ENCODE data around the gene CR1. TPM values are rescaled to one million over a fixed set of nuclear protein-coding genes. Genes with fewer than 3 reads are reported as not detected.
"Not testable (repeated sequence)": the region's sequence is repeated elsewhere in the genome, so short reads cannot be mapped to it uniquely, and the experiment has no call there.

The CR1 gene
- total RNA-seq, 2 experiments from 2014 or later: 0.14 to 0.18 TPM

- H3K9me3 Mint-ChIP-seq: no peaks in the 10 kb centered on the region
- no peaks in the 10 kb centered on the region for H3K36me3 Mint-ChIP-seq (ENCODE audit: low read depth)
- ATAC-seq: peak; percentile 39
Observed at GRCh38 chr1:207578796-207579435, 83.0 kb downstream of the CR1 start.

GRCh38 chr1:207579436-207579799, 83.5 kb downstream of the CR1 start:
- no peak overlapping the region for H3K27ac Mint-ChIP-seq
- peak; percentile 61 for TF ChIP-seq CTCF (IDR thresholded peaks at IDR 0.05)
- peak; percentile 85 for ATAC-seq
- H3K27me3 Mint-ChIP-seq: no peaks in the 10 kb centered on the region
- intact Hi-C loops (cut with micrococcal nuclease): no loop called here
- H3K36me3 Mint-ChIP-seq (ENCODE audit: low read depth): no peaks in the 10 kb centered on the region
- CTCF ChIA-PET: interaction anchor here (0.7 to 3.5 kb wide), 11 partner anchors 24 to 218 kb away, joined by 3 to 16 read pairs (median 5); no protein-coding TSS in a partner anchor
- POLR2A ChIA-PET: no interaction called here
- peaks cover 5% of the 10 kb centered on the region for H3K4me1 Mint-ChIP-seq (ENCODE audit: low read depth)
- H3K9me3 Mint-ChIP-seq: no peaks in the 10 kb centered on the region
- H3K4me3 Mint-ChIP-seq: no peak overlapping the region
- peak; percentile 67 for DNase-seq

More at GRCh38 chr1:207578796-207579435, 83.0 kb downstream of the CR1 start:
- H3K27me3 Mint-ChIP-seq: no peaks in the 10 kb centered on the region
- no peak for TF ChIP-seq CTCF (IDR thresholded peaks at IDR 0.05)
- CTCF ChIA-PET: interaction anchor here (0.7 to 3.5 kb wide), 12 partner anchors 25 to 297 kb away, joined by 3 to 16 read pairs (median 4); no protein-coding TSS in a partner anchor
- peaks cover 5% of the 10 kb centered on the region for H3K4me1 Mint-ChIP-seq (ENCODE audit: low read depth)
- no peak overlapping the region for H3K27ac Mint-ChIP-seq
- no peak overlapping the region for H3K4me3 Mint-ChIP-seq
- POLR2A ChIA-PET: interaction anchor here (0.6 kb wide), 1 partner anchor 537 kb away, joined by 3 read pairs; no protein-coding TSS in a partner anchor
- intact Hi-C loops (cut with micrococcal nuclease): no loop called here
- DNase-seq: no peak

- intact Hi-C loops (cut with micrococcal nuclease): no loop called here
- TF ChIP-seq CTCF (IDR thresholded peaks at IDR 0.05): no peak
- H3K9me3 Mint-ChIP-seq: no peaks in the 10 kb centered on the region
- no peak overlapping the region for H3K4me3 Mint-ChIP-seq
- CTCF ChIA-PET: interaction anchor here (1.8 kb wide), 1 partner anchor 117 kb away, joined by 5 read pairs; no protein-coding TSS in a partner anchor
- POLR2A ChIA-PET: no interaction called here
- H3K36me3 Mint-ChIP-seq (ENCODE audit: low read depth): no peaks in the 10 kb centered on the region
- no peak overlapping the region for H3K27ac Mint-ChIP-seq
- no peak for DNase-seq
- no peaks in the 10 kb centered on the region for H3K27me3 Mint-ChIP-seq
- ATAC-seq: no peak
- peaks cover 5% of the 10 kb centered on the region for H3K4me1 Mint-ChIP-seq (ENCODE audit: low read depth)
Observed at GRCh38 chr1:207581496-207582153, 85.7 kb downstream of the CR1 start.

- H3K36me3 Mint-ChIP-seq (ENCODE audit: low read depth); H3K9me3 Mint-ChIP-seq; H3K4me3 Mint-ChIP-seq; ATAC-seq; DNase-seq; POLR2A ChIA-PET; H3K4me1 Mint-ChIP-seq (ENCODE audit: low read depth); H3K27me3 Mint-ChIP-seq; intact Hi-C loops (cut with micrococcal nuclease); H3K27ac Mint-ChIP-seq; CTCF ChIA-PET: not testable (repeated sequence)
Observed at GRCh38 chr1:207589506-207589905, 93.5 kb downstream of the CR1 start.

GRCh38 chr1:207591205-207591604, 95.2 kb downstream of the CR1 start:
- H3K4me1 Mint-ChIP-seq (ENCODE audit: low read depth); intact Hi-C loops (cut with micrococcal nuclease); ATAC-seq; H3K4me3 Mint-ChIP-seq; H3K9me3 Mint-ChIP-seq; H3K27me3 Mint-ChIP-seq; H3K36me3 Mint-ChIP-seq (ENCODE audit: low read depth); POLR2A ChIA-PET; DNase-seq; H3K27ac Mint-ChIP-seq; CTCF ChIA-PET: not testable (repeated sequence)

GRCh38 chr1:207594095-207594494, 98.1 kb downstream of the CR1 start:
- H3K4me1 Mint-ChIP-seq (ENCODE audit: low read depth); DNase-seq; H3K4me3 Mint-ChIP-seq; H3K27me3 Mint-ChIP-seq; H3K36me3 Mint-ChIP-seq (ENCODE audit: low read depth); POLR2A ChIA-PET; H3K27ac Mint-ChIP-seq; H3K9me3 Mint-ChIP-seq; ATAC-seq; intact Hi-C loops (cut with micrococcal nuclease); CTCF ChIA-PET: not testable (repeated sequence)

All from activated CD8-positive, alpha-beta T cell treated with anti-CD3 and anti-CD28 coated beads for 36 hours (primary cell).